B cell (primary cell): ENCODE measurements around the gene UBE2O. TPM values are rescaled to one million over a fixed set of nuclear protein-coding genes. Genes with fewer than 3 reads are reported as not detected.

Experiments
- ATAC-seq: fragments of 200-7000 bp; cut with Tn5 transposase; one replicate; pipeline ENCODE4 v1.10.0; 2021; ENCODE audit warnings: low read depth, mild to moderate bottlenecking, moderate number of reproducible peaks, moderate library complexity
- CTCF ChIA-PET: fragments of 350-600 bp; sonication (Branson Sonifier 250); formaldehyde crosslinking; loops from one replicate; lab custom pipeline; 2021; ENCODE audit warnings: antibody characterized with exemption, inconsistent platforms; lab: Charles Lee
- POLR2A ChIA-PET: fragments of 350-600 bp; sonication (Branson Sonifier 250); formaldehyde crosslinking; loops from one replicate; lab custom pipeline; 2021; ENCODE audit warnings: antibody characterized with exemption; lab: Charles Lee
- DNase-seq: peaks from one replicate; pipeline ENCODE4 v3.0.0; 2013
- H2AFZ ChIP-seq: 2 replicates; pipeline ENCODE4 v1.6.1; 2012; ENCODE audit warnings: mild to moderate bottlenecking, low read depth, low read length; ENCODE audit not compliant: insufficient read depth, poor library complexity, severe bottlenecking
- H3K27ac ChIP-seq, 2 donors: 1 replicate in 1 of 2; 2 replicates in 1 of 2; pipeline ENCODE4 v1.5.1; 2012 to 2013; ENCODE audit warnings: low read length in 2 of 2, mild to moderate bottlenecking in 2 of 2, moderate library complexity in 1 of 2
- H3K27me3 ChIP-seq, 4 experiments: fragments of 200-600 bp in 1 of 4; sonication (generic) in 1 of 4; replicated peaks in 1 of 4; 1 replicate in 2 of 4; 2 replicates in 2 of 4; pipeline versions ENCODE4 v1.6.1 to v1.7.0; 2013 to 2016; ENCODE audit warnings: low read length in 3 of 4, mild to moderate bottlenecking in 2 of 4, mixed read lengths in 1 of 4, moderate library complexity in 1 of 4; ENCODE audit not compliant: insufficient read depth in 4 of 4, control insufficient read depth in 3 of 4; ENCODE audit errors: control extremely low read depth in 1 of 4
- H3K36me3 ChIP-seq, 2 experiments: replicated peaks in 1 of 2; 1 replicate in 1 of 2; 2 replicates in 1 of 2; pipeline versions ENCODE4 v1.6.1 to v1.7.1; 2013; ENCODE audit warnings: low read length in 1 of 2; ENCODE audit not compliant: insufficient read depth in 2 of 2, control insufficient read depth in 1 of 2; ENCODE audit errors: control extremely low read depth in 1 of 2, extremely low read depth in 1 of 2
- H3K4me1 ChIP-seq, 2 donors: fragments of 200-600 bp in 1 of 2; sonication (generic) in 1 of 2; 1 replicate in 1 of 2; 2 replicates in 1 of 2; pipeline versions ENCODE4 v1.5.1 to v1.6.1; 2013 to 2017; ENCODE audit warnings: low read length in 2 of 2; ENCODE audit not compliant: control insufficient read depth in 2 of 2, insufficient read depth in 2 of 2
- H3K4me2 ChIP-seq: replicated peaks from 2 replicates; pipeline ENCODE3; 2012; ENCODE audit warnings: mild to moderate bottlenecking, low read depth, low read length; ENCODE audit not compliant: poor library complexity, severe bottlenecking
- H3K4me3 ChIP-seq, 5 experiments: fragments of 200-600 bp in 1 of 5; sonication (generic) in 1 of 5; 1 replicate in 3 of 5; 2 replicates in 2 of 5; pipeline versions ENCODE4 v1.5.1 to v1.7.0; 2011 to 2016; ENCODE audit warnings: low read length in 4 of 5, mild to moderate bottlenecking in 4 of 5, low read depth in 2 of 5, control low read depth in 1 of 5, moderate library complexity in 1 of 5; ENCODE audit not compliant: insufficient read depth in 1 of 5; ENCODE audit errors: control extremely low read depth in 1 of 5, extremely low read depth in 1 of 5
- H3K79me2 ChIP-seq: fragments of 200-600 bp; sonication (generic); one replicate; pipeline ENCODE4 v1.6.0; 2016; ENCODE audit warnings: low read length; ENCODE audit not compliant: control insufficient read depth, insufficient read depth
- H3K9ac ChIP-seq: fragments of 200-600 bp; sonication (generic); 2 replicates; pipeline ENCODE4 v1.6.1; 2017; ENCODE audit warnings: mild to moderate bottlenecking, low read length, moderate library complexity
- H3K9me3 ChIP-seq, 3 donors: one replicate each; pipeline versions ENCODE4 v1.6.1 to v1.7.1; 2013; ENCODE audit warnings: low read length in 2 of 3; ENCODE audit not compliant: control insufficient read depth in 2 of 3, insufficient read depth in 1 of 3; ENCODE audit errors: control extremely low read depth in 1 of 3
- H4K20me1 ChIP-seq: 2 replicates; pipeline ENCODE4 v1.6.0; 2012; ENCODE audit warnings: mild to moderate bottlenecking, low read length; ENCODE audit not compliant: insufficient read depth, control insufficient read depth, poor library complexity, severe bottlenecking
- H3K27ac Mint-ChIP-seq: one replicate; pipeline ENCODE4 v1.8.0; 2021; ENCODE audit warnings: mixed read lengths
- H3K27me3 Mint-ChIP-seq: one replicate; pipeline ENCODE4 v1.8.0; 2021; ENCODE audit warnings: mixed read lengths
- H3K4me1 Mint-ChIP-seq: one replicate; pipeline ENCODE4 v1.8.0; 2021; ENCODE audit warnings: mixed read lengths
- H3K4me3 Mint-ChIP-seq: one replicate; pipeline ENCODE4 v1.8.0; 2021; ENCODE audit warnings: mixed read lengths
- H3K9me3 Mint-ChIP-seq: one replicate; pipeline ENCODE4 v1.8.0; 2022; ENCODE audit warnings: mixed read lengths; ENCODE audit not compliant: insufficient read depth
- CTCF ChIP-seq: fragments of 200-600 bp; IDR thresholded peaks from one replicate; pipeline ENCODE4 v1.8.0; 2022; ENCODE audit warnings: antibody characterized with exemption, mild to moderate bottlenecking
- EZH2 ChIP-seq: IDR thresholded peaks from 2 replicates; pipeline ENCODE4 v1.6.1; 2012; ENCODE audit warnings: borderline replicate concordance, low read depth, mild to moderate bottlenecking, moderate library complexity, low read length; ENCODE audit not compliant: insufficient read depth, poor library complexity, severe bottlenecking
- WGBS: methylation state at CpG from one replicate; pipeline ENCODE4 v1.1.5; 2013; ENCODE audit warnings: missing lambda C conversion rate; ENCODE audit not compliant: insufficient coverage; 5-methylcytosine and 5-hydroxymethylcytosine counted together
- intact Hi-C: fragments of 100-400 bp; cut with micrococcal nuclease; formaldehyde crosslinking; loops from one replicate; pipeline ENCODE4 v1.10.0; 2022
- polyA plus RNA-seq: library from polyadenylated mRNA; depleted of rRNA; stranded (reverse); fragments of >200 nt; gene quantifications from 2 replicates; pipeline ENCODE4 v1.2.3, GENCODE V29; 2012
- total RNA-seq, 2 donors: library from RNA; stranded (reverse); fragments of 120-200 nt in 1 of 2; gene quantifications; 1 replicate in 1 of 2; 2 replicates in 1 of 2; pipeline versions ENCODE4 v1.2.3 to v1.2.4, GENCODE V29; 2013 to 2022

Gene UBE2O
- total and polyA plus RNA-seq, 2 donors (not counting 1 experiment from before 2014, with no cell fraction given) = 41.3 to 54.0 TPM

- Mint-ChIP-seq H3K4me3 (no peak overlapping the region), H3K4me1 (peaks cover 14% of the 10 kb centered on the region), H3K27me3 (no peaks in the 10 kb centered on the region), H3K27ac (peak overlapping the region; percentile 41), H3K9me3 (no peaks in the 10 kb centered on the region)
- no peak overlapping the region for H3K27ac ChIP-seq
- no peaks in the 10 kb centered on the region for H3K9me3 ChIP-seq
- ATAC-seq (no peak), DNase-seq (no peak)
- H3K36me3 ChIP-seq = no peaks in the 10 kb centered on the region
- H3K27me3 ChIP-seq = peaks cover 0 to 3% (median 0%) of the 10 kb centered on the region in 4 experiments
- CTCF ChIA-PET = interaction anchor here (1.0 to 16.1 kb wide), 5 partner anchors 36 to 158 kb away, joined by 3 to 442 read pairs (median 5); partner anchors contain the start of gene RHBDF2
- H3K79me2 ChIP-seq = peaks cover 12% of the 10 kb centered on the region
- 96% methylated on average over 11 of the region's 11 CpGs for whole genome bisulfite sequencing
- H3K4me2 ChIP-seq = no peak overlapping the region
- no peak overlapping the region for H3K4me3 ChIP-seq
- intact Hi-C loops = no loop called here
- TF ChIP-seq EZH2 (no peak), CTCF (no peak)
- POLR2A ChIA-PET = interaction anchor here (0.7 kb wide), 1 partner anchor 963 kb away, joined by 3 read pairs; no protein-coding TSS in a partner anchor
- no peak overlapping the region for H2AFZ ChIP-seq
- peaks cover 12 to 16% of the 10 kb centered on the region in 2 donors for H3K4me1 ChIP-seq
- no peaks in the 10 kb centered on the region for H4K20me1 ChIP-seq
- H3K9ac ChIP-seq = no peak overlapping the region
These were observed 9.0 kb upstream of the UBE2O start for GRCh38 chr17:76461765-76462555.

GRCh38 chr17:76459674-76460073 lies 6.7 kb upstream of the UBE2O start:
- Mint-ChIP-seq H3K27ac (no peak overlapping the region), H3K27me3 (no peaks in the 10 kb centered on the region), H3K9me3 (no peaks in the 10 kb centered on the region), H3K4me1 (peaks cover 2% of the 10 kb centered on the region), H3K4me3 (no peak overlapping the region)
- WGBS = 95% methylated on average over 4 of the region's 4 CpGs
- no peaks in the 10 kb centered on the region for H3K36me3 ChIP-seq
- DNase-seq = no peak
- POLR2A ChIA-PET = interaction anchor here (0.8 kb wide), 1 partner anchor 39 kb away, joined by 6 read pairs; no protein-coding TSS in a partner anchor
- CTCF ChIA-PET = interaction anchor here (0.6 to 16.1 kb wide), 25 partner anchors 7 to 1809 kb away, joined by 3 to 442 read pairs (median 6); partner anchors contain the start of genes AANAT and RHBDF2
- ATAC-seq = no peak
- intact Hi-C loops = loop anchor here (1.0 kb wide), 1 partner anchor 47 kb away; no protein-coding TSS in a partner anchor
- no peaks in the 10 kb centered on the region for H4K20me1 ChIP-seq
- no peak overlapping the region for H3K4me2 ChIP-seq
- no peaks in the 10 kb centered on the region for H3K9me3 ChIP-seq
- H2AFZ ChIP-seq = no peak overlapping the region
- H3K79me2 ChIP-seq = peaks cover 8% of the 10 kb centered on the region
- H3K4me3 ChIP-seq = no peak overlapping the region
- H3K9ac ChIP-seq = no peak overlapping the region
- no peaks in the 10 kb centered on the region for H3K4me1 ChIP-seq
- no peak overlapping the region for H3K27ac ChIP-seq
- TF ChIP-seq CTCF (no peak), EZH2 (no peak)
- H3K27me3 ChIP-seq = peaks cover 0 to 3% (median 0%) of the 10 kb centered on the region in 4 experiments
